Fibroblast of lung (primary cell): ENCODE results near the gene RBMS1. TPM values are rescaled to one million over a fixed set of nuclear protein-coding genes. Genes with fewer than 3 reads are reported as not detected.
"Not testable (repeated sequence)": the region's sequence is repeated elsewhere in the genome, so short reads cannot be mapped to it uniquely, and the experiment has no call there.

Source experiments
- DNase-seq, 2 donors: peaks; one replicate each; pipeline versions ENCODE4 v3.0.0 to v3.0.0-alpha.2; 2010; ENCODE audit warnings: low read depth in 2 of 2
- H2AFZ ChIP-seq: 2 replicates; pipeline ENCODE4 v1.5.1; 2012; ENCODE audit warnings: low read length, control low read depth, inconsistent platforms
- H3K27ac ChIP-seq: 2 replicates; pipeline ENCODE4 v1.5.1; 2011; ENCODE audit warnings: low read length, control low read depth; ENCODE audit not compliant: insufficient read depth
- H3K27me3 ChIP-seq: 2 replicates; pipeline ENCODE4 v1.5.1; 2011; ENCODE audit warnings: mild to moderate bottlenecking, low read length; ENCODE audit not compliant: control insufficient read depth, insufficient read depth
- H3K36me3 ChIP-seq: 2 replicates; pipeline ENCODE4 v1.5.1; 2011; ENCODE audit warnings: low read length; ENCODE audit not compliant: control insufficient read depth, insufficient read depth
- H3K4me1 ChIP-seq: 2 replicates; pipeline ENCODE4 v1.5.1; 2011; ENCODE audit warnings: low read length; ENCODE audit not compliant: control insufficient read depth, insufficient read depth; ENCODE audit errors: extremely low read depth
- H3K4me2 ChIP-seq: 2 replicates; pipeline ENCODE4 v1.5.1; 2011; ENCODE audit warnings: low read length, control low read depth; ENCODE audit not compliant: insufficient read depth; ENCODE audit errors: extremely low read depth
- H3K4me3 ChIP-seq, 4 experiments: fragments of 200-600 bp in 1 of 4; sonication (generic) in 1 of 4; replicated peaks in 1 of 4; 2 replicates each; pipeline ENCODE4 v1.5.1; 2011 to 2016; ENCODE audit warnings: low read length in 4 of 4, low read depth in 3 of 4, mild to moderate bottlenecking in 3 of 4, control low read depth in 2 of 4, inconsistent platforms in 1 of 4, mixed read lengths in 1 of 4; ENCODE audit not compliant: insufficient read depth in 1 of 4; ENCODE audit errors: control extremely low read depth in 1 of 4
- H3K79me2 ChIP-seq: 2 replicates; pipeline ENCODE4 v1.5.1; 2012; ENCODE audit warnings: mild to moderate bottlenecking, low read length, inconsistent platforms; ENCODE audit not compliant: control insufficient read depth, insufficient read depth
- H3K9ac ChIP-seq: 2 replicates; pipeline ENCODE4 v1.5.1; 2011; ENCODE audit warnings: mild to moderate bottlenecking, low read length, control low read depth; ENCODE audit not compliant: insufficient read depth
- H3K9me3 ChIP-seq: 2 replicates; pipeline ENCODE4 v1.5.1; 2012; ENCODE audit warnings: low read depth, low read length; ENCODE audit not compliant: control insufficient read depth, insufficient read depth
- H4K20me1 ChIP-seq: 2 replicates; pipeline ENCODE4 v1.5.1; 2011; ENCODE audit warnings: low read length; ENCODE audit not compliant: control insufficient read depth, insufficient read depth; ENCODE audit errors: extremely low read depth
- CTCF ChIP-seq, 2 donors: IDR thresholded peaks in 1 of 2; conservative IDR thresholded peaks in 1 of 2; 1 replicate in 1 of 2; 2 replicates in 1 of 2; pipeline ENCODE4 v1.5.1; 2011 to 2012; ENCODE audit warnings: low read length in 2 of 2, control low read depth in 1 of 2, inconsistent platforms in 1 of 2, low read depth in 1 of 2, mild to moderate bottlenecking in 1 of 2
- EZH2 ChIP-seq: IDR thresholded peaks from 2 replicates; pipeline ENCODE4 v1.5.1; 2012; ENCODE audit warnings: low read length, control low read depth, mild to moderate bottlenecking; ENCODE audit errors: missing control alignments
- polyA plus RNA-seq, 2 donors: library from polyadenylated mRNA; depleted of rRNA in 1 of 2; stranded (reverse) in 1 of 2; unstranded in 1 of 2; fragments of >200 nt; gene quantifications; 2 replicates each; pipeline ENCODE4 v1.2.1, GENCODE V29; 2011 to 2012; ENCODE audit warnings: missing spikeins in 1 of 2
- total RNA-seq: library from RNA; depleted of rRNA; stranded (reverse); fragments of >200 nt; gene quantifications from 2 replicates; pipeline ENCODE4 v1.2.1, GENCODE V29; 2014

RBMS1 gene
- total and polyA plus RNA-seq, 2 donors (not counting 1 experiment from before 2014, with no cell fraction given), result 77.3 to 146 TPM

DNA sequence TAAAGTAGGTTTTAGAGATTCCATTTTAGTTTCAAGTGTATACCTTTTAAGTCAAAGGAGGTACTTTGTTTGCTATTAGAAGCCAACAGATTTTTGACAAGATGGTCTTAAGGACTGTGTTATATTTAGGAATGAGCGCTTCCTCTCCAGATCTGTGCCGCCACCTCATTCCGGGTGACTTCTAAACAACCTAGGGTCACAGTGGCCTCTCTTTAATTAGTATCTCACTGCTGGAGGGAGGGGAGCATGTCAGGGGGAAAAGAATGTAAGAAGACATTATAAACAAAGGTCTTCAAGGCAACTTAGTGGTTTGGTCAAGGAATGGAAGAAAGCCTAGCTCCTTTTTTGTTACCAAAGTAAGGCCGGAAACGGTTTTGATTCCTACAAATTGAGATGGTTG, 67.0 kb downstream of the RBMS1 start:
- DNase-seq, result no peak
- TF ChIP-seq EZH2, result no peak
- TF ChIP-seq CTCF (conservative IDR thresholded peaks at IDR 0.05 in 1 of 2, IDR thresholded peaks at IDR 0.05 in 1 of 2; ENCODE audit: low read depth in 1 of 2, low read length in 2 of 2), result no peak
- Histone ChIP-seq H3K4me1 (peaks cover 14% of the 10 kb centered on the region), H3K79me2 (peaks cover 19% of the 10 kb centered on the region), H3K4me3 (no peak overlapping the region), H3K36me3 (no peaks in the 10 kb centered on the region), H3K27me3 (no peaks in the 10 kb centered on the region), H3K9ac (no peak overlapping the region), H3K4me2 (no peak overlapping the region), H3K27ac (no peak overlapping the region), H3K9me3 (no peaks in the 10 kb centered on the region), H4K20me1 (no peaks in the 10 kb centered on the region), H2AFZ (no peak overlapping the region)

DNA sequence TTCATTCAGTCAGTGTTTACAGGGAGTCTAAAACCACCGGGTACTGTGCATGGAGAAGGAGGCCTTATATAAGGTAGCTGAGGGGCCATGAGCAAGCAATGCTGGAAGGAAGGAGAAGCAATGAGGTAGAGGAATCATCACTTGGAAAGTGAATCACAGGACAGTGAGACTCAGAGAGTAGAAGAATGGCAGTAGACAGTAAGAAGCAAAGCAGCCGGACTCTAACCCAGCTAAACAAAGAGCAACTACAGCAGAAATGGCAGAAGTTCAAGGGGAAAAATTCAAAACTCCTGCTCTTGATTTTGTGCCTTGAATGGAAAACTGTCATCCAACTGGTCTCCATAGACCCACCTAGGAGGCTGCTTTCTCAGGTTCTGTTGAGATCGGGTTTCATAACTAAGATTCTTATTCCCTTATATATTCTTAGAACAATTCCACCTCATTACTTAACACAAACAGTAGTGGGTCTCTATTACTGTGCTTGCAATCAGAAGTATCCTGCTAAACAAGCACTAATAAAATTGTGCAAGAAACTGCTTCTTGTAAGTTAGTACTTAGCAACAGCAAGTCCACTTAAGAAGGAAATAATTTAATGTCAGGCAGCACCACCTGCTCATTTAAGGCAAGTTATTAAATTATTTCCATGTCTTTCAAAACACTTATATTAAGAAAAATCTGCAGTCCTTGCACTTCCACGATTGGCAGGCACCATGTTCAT, 68.0 kb downstream of the RBMS1 start:
- Histone ChIP-seq H3K9me3 (no peaks in the 10 kb centered on the region), H3K4me1 (peaks cover 16% of the 10 kb centered on the region), H2AFZ (no peak overlapping the region), H3K27me3 (no peaks in the 10 kb centered on the region), H4K20me1 (no peaks in the 10 kb centered on the region), H3K4me2 (peak overlapping the region; percentile 23), H3K9ac (no peak overlapping the region), H3K79me2 (peaks cover 20% of the 10 kb centered on the region), H3K36me3 (no peaks in the 10 kb centered on the region), H3K4me3 (no peak overlapping the region), H3K27ac (no peak overlapping the region)
- DNase-seq, result peak; percentile 32 to 58
- TF ChIP-seq CTCF (conservative IDR thresholded peaks at IDR 0.05 in 1 of 2, IDR thresholded peaks at IDR 0.05 in 1 of 2; ENCODE audit: low read depth in 1 of 2, low read length in 2 of 2) (no peak), EZH2 (no peak)

- H3K4me3 ChIP-seq, result no peak overlapping the region
- no peaks in the 10 kb centered on the region for H3K27me3 ChIP-seq
- no peaks in the 10 kb centered on the region for H3K9me3 ChIP-seq
- H3K27ac ChIP-seq, result no peak overlapping the region
- H3K4me1 ChIP-seq, result peaks cover 24% of the 10 kb centered on the region
- H2AFZ ChIP-seq, result no peak overlapping the region
- H4K20me1 ChIP-seq, result no peaks in the 10 kb centered on the region
- H3K36me3 ChIP-seq, result no peaks in the 10 kb centered on the region
- peak in 1 of 2 donors; percentile 66 for DNase-seq
- TF ChIP-seq EZH2 (no peak), CTCF (conservative IDR thresholded peaks at IDR 0.05 in 1 of 2, IDR thresholded peaks at IDR 0.05 in 1 of 2; ENCODE audit: low read depth in 1 of 2, low read length in 2 of 2) (no peak)
- H3K79me2 ChIP-seq, result peaks cover 21% of the 10 kb centered on the region
- no peak overlapping the region for H3K4me2 ChIP-seq
- no peak overlapping the region for H3K9ac ChIP-seq
Observed at GRCh38 chr2:160423126-160423525, 70.5 kb downstream of the RBMS1 start.

GRCh38 chr2:160421646-160422501, 71.7 kb downstream of the RBMS1 start:
- H3K4me3 ChIP-seq, H3K27me3 ChIP-seq, H3K36me3 ChIP-seq, H3K4me2 ChIP-seq, H3K9ac ChIP-seq, H2AFZ ChIP-seq, H4K20me1 ChIP-seq, H3K27ac ChIP-seq, H3K9me3 ChIP-seq: not testable (repeated sequence)
- Histone ChIP-seq H3K4me1 (peaks cover 32% of the 10 kb centered on the region), H3K79me2 (peaks cover 22% of the 10 kb centered on the region)
- DNase-seq, result peak in 1 of 2 donors; percentile 73
